Left hindlimb (tissue), 1 donor: ENCODE results near the gene CERKL.

Experiments
- DNase-seq: peaks from one replicate; pipeline ENCODE4 v3.0.0-alpha.2; 2018

CERKL gene

DNA sequence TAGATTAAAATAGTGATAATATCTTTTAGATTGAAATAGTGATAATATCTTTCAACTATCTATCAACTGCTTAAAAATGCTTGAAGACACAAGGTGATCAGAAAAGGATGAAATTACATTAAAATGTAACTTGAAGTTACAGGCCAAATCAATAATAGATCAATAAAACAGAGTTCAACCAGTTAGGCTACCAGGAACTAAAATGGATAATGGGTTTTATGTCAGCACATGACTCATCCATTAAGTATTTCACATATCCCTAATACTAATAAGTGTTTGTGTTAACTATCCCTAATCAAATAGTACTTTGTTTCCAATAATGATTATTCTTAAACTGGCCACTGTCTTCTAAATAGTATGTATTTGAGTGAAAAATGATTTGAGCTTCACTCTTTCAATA, 33.7 kb downstream of the CERKL start:
- DNase-seq = no peak

DNA sequence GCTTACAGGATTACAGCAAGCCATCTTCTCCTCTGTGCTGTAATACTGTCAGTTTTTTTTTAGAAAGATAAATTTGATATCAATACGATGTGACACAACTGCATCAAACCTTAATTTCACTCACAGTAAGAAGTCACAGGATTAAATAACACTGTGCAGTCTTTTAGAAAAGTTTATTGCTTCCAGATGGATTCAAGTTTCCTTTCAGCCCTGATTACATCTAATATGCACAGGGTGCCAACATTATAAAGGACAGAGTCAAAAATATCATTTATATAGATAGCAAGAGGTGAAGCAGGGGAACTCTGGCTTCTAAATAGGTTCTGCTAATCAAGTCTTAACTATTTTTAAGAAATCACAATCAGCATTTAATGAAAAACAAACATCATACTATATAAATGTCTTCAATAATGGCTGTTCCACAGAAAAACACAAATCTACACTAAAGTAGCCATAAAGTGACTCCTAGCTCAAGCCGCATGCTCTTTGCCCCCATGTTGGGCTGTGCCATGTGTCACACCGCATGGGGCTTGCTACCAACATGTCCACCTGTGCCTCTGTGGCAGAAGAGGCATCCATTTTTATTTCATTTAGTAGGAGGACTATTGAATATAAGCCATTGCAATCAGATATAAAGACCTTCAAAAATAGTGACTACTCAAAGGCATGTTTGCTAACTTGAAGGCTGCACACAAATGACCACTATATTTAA, 35.0 kb downstream of the CERKL start:
- DNase-seq = no peak

DNA sequence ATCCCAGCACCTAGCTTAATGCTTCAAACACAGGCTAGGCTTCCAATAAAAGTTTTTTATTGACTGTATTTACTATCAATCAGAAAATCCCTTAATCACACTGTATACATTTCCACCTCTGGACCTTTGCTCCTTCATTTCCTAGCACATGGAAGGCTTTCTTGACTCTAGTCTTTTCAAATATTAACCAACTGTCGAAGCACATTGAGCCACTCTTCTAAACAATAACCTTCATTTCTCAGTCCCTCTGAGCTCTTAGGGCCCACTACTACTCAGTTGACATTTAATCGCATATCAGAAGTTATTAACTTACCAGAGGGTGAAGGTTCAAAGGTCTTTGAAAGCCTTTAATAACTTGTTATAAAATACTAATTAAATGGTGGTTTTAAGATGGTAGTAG, 37.4 kb downstream of the CERKL start:
- no peak for DNase-seq

DNA sequence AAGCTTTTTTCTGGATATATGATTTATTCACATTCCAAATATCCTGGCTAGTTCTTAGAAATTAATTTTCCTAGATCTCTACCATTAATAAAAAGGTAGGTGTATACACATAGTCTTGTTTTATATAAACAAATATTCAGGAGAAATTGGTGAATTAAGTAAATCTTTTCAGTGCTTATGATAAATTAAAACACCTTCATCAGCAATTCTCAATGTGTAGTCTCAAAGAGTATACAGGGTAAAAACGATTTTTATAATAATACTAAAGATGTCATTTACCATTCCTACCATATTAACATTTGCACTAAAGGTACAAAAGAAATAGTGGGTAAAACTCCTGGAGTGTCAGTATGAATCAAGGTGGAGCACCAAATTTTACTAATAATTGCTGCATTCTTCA, 40.2 kb downstream of the CERKL start:
- no peak for DNase-seq

DNA sequence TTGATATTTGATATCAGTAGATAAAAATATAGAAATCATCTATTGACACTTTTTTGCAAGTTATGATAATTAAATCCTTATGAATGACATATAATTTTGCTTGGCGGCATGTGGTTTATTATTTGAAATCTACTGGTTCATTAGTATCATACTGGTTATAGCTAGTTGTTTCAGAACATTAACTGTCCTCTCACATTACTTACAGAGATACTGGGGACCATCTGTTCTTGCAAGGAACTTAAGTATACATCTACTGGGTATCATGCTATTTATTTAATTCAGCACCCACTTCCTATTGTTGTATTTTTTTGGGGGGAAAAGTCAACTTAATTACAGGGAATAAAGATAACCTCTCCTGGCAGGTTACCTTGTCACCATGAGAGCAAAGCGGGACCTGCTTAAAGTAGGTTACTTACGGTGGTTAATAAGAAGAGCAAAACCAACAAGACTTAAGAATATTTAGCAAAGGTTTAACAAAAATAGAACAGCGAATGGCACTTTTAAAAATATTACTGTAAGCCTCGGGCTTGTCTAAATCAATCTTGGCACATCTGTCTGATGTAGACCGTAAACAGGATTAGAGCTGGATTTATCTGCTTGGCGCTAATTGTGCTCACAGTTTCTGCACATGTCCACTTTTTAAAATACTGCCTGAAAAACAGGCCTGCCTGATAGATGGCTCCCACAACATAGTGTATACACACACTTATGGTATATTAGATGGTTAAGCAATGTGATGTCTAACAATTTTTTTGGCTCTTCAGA, 41.8 kb downstream of the CERKL start:
- no peak for DNase-seq

DNA sequence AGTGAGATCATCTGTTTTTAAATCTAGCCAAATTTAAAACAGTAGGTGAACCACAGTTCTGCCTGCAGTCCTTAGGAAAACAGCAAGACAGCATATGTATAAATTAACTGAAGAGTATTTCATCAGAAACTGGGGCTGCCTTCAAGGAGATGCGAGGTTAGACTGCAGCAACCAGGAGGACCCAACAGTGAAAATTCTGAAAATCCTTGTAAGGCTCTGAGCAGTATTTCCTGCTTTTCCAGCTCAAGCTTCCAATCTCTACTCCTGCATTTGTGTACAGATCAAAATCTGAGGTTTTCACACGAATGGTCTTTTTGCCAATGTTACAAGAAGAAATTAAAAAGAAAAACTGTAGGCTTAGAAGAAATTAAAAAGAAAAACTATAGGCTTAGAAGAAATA, 43.7 kb downstream of the CERKL start:
- no peak for DNase-seq

DNA sequence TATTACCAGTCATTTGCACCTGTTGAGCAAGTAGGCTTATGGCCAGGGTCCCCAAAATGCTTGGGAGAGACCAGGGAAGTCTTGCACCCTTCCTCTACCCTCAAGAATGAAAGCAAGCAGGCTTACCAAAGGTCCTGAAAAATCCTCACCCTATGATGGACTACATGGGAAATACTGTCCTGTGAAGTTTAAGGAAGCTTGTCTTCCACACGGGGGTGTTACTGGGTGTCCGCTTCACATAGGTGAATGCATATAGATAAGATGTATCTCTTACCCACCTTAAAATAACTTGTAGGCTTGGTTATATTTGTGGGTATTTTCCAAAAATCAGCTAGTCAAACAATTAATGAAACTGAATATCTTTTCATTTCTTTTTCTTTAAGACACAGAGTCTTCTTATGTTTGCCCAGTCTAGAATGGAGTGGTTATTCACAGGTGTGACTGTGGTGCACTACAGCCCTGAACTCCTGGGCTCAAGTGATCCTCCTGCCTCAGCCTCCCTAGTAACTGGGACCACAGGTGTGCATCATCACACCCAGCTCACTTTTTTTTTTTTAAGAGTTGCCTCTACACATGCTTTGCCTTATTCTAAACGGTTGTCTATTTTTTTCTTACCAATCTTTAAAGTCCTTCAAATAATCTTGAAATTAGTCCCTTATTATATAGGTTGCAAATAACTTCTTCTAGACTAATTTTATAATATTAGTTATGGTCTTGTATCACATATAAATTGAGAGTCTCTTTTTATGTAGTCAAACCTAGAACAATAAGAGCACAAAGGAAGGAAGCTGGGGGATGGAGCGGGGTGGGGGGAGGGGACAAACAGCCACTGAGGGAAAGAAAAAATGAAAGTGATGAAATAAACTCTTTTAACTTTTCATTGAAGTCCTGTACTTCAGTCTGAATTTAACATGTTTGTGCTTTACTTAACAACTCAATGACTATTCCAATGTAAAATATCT, 49.0 kb downstream of the CERKL start:
- DNase-seq = no peak

DNA sequence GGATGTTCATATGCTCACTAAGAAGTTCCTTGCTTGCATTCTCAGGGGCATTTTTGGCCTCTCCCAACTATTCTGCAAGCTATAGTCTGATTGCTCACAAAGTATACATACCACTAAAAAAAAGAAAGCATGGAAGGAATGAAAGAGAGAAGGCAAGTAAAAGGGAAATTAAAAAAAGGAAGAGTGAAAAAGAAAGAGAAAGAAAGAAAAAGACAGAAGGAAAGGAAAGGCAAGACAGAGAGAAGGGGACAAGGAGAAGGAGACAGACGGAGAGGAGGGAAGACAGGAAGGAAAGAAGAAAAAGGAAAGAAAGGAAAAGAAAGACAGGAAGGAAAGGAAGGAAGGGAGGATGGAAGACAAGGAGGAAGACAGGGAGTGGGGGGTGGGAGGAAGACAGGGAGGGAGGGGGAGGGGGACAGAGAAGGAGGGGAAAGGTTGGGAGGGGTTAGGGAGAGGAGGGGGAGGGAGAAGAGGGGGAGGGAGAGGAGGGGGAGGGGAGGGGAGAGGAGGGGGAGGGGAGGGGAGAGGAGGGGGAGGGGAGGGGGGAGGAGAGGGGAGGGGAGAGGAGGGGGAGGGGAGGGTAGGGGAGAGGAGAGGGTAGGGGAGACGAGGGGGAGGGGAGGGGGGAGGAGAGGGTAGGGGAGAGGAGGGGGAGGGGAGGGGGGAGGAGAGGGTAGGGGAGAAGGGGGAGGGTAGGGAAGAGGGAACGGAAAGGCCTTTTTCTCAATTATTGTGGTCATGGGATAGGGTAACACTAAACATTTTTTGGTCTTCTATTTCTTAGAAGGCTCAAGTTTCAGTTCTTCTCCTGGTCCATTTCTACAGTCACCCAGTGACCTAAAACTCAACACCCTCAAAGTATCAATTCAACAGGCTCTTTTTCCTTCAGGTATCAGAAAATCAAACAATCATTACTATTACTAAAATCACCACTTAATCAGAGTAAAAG, 50.7 kb downstream of the CERKL start:
- no peak for DNase-seq

DNA sequence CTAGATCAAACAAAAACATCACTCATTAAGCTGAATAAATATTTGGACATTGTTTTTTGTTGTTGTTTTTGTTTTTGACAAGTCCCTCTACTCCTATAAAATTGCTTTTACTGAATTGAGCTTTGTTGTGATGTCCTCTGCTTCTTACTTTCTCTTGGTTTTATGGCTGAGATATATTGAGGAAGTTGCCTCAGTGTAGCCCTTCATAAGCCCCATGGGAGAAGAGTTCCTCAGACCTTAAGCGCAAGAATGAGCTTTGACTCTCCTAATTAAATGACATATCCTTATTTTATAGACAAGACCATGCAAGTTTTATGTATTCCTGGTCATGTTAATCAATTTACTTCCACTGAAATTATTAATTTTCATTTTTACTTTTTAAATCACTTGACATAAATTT, 54.9 kb downstream of the CERKL start:
- DNase-seq = no peak

DNA sequence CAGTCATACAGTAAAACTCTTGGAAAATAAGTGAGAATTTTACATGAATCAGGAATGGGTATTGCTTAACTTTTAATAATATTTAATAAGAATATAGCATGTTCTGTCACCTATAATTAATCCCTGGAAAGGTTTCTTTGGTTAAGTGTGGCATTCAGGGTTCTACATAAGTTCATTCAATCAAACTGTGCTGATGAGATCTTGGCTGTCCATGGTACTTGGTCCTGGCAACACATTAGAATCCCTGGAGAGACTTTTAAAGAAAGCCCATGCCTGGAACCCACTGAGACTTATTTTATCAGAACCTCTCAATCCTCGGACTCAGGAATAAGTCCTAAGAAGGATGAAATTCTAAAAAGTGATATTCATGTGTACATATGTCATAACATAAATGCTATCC, 60.3 kb downstream of the CERKL start:
- DNase-seq = no peak

DNA sequence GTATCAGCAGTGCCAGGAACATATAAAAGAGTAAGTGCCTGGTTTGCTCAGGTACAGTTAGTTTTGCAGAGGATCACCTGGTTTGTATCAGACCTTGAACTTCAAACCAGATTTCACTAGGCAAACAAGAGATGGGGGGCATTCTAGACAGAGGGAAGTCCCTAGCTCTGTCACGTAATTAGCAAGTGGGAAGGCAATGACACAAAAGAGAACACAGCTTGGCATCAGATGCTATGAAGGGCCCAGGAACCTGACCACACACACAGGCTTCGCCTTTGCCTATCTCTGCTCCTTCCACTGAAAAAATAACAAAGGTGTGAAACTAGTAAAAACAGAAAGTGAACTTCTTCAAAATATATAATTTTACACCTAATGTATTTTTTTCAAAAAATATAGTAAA, 62.6 kb downstream of the CERKL start:
- DNase-seq = no peak

DNA sequence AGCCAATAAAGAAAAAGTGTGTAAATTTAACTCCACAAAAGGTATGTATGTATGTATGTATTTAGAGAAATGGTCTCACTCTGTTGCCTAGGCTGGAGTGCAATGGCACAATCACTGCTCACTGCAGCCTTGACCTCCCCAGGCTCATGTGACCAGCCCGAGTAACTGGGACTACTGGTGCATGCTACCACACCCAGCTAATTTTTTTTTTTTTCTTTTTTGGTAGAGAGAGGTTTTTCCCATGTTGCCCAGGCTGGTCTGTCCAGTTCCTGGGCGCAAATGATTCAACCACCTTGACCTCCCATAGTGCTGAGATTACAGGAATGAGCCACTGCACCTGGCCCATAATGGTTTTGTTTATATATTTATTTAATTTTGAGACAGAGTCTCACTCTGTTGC, 67.1 kb downstream of the CERKL start:
- no peak for DNase-seq

DNA sequence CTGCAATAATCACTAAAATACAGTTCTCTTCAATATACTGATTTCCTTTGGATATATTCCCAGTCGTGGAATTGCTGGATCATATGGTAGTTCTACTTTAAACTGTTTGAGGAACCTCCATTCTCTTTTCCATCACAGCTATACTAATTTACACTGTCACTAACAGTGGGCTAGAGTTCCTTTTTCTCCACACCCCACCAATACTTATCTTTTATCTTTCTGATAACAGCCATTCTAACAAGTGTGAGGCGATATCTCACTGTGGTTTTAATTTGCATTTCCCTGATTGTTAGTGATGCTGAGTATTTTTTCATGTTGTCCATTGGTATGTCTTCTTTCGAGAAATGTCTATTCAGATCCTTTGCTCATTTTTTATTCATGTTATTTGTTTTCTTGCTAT, 68.4 kb downstream of the CERKL start:
- no peak for DNase-seq

DNA sequence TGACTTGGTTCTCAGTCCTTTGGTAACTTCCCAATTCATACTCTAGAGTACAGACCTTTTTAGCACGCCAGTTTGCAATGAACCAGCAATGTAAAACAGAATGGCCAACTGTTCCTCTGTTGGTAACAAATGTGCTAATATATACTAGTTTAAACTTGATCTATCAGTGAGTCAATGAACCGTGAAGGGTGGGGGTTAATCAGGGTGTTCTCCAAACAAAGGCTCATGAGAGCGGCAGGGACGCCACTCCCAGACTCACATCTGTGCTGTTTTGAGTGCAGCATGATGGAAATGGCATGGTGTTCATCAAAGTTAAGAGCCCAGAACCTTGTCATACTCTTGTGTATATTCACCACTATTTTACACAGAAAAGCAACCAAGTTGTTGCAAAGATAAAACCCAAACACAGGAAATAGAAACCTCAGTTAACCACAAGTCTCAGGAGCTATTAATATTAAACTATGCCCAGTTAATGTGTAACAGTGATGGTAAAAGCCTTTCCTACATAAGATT, 70.3 kb downstream of the CERKL start:
- no peak for DNase-seq

DNA sequence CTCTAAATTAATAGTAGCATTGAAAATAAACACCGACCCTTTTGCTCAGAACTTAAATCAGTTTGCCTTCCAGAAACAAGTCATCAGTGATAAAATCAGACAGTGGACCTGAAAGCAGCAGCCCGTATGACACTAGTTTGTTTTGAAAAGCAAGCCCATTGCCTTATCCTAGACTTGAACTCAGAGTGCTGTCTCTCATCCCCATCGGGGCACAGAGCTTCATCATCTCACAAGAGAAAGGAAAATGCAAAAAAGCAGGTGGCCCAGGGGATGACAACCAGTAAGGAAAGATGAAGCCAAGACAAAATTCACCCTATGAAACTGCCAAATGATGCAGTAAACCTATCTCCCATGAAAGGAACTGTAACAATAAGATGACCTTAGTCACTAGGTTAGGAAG, 71.2 kb downstream of the CERKL start:
- DNase-seq = no peak

DNA sequence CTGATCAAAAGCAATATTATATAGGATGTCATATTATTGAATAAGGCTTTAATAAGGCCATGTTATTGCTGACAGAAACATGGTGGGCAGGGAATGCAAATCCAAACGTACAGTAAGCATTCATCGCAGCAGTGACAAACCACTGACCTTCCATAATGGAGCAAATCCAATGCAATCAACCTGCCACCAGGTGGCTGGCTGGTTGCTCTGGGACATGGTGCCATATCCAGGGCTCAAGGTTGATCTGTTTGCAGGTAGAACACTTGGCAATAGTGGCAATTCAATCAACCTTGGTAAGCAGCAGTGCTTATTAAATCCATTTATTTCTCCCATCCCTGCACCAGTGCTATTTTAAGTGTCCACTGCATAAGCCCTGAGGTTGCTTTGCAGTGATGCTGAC, 75.4 kb downstream of the CERKL start:
- no peak for DNase-seq

DNA sequence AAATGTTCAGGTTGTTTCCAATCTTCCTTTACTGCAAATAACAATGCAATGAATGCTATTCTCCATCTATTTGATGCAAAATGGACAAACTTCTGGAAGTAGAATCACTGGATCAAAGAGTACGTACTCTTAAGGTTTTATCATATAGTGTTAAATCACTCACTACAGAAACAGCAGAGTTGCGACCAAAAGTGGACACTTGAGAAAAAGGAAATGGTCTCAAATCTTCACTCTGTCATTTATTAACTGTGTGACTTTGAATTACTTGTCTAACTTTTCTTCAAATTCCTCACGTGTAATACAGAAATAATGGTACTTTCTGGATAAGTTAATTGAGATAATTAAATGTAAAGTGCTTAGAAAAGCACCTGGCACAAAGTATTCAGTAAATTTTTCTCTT, 78.1 kb downstream of the CERKL start:
- no peak for DNase-seq

DNA sequence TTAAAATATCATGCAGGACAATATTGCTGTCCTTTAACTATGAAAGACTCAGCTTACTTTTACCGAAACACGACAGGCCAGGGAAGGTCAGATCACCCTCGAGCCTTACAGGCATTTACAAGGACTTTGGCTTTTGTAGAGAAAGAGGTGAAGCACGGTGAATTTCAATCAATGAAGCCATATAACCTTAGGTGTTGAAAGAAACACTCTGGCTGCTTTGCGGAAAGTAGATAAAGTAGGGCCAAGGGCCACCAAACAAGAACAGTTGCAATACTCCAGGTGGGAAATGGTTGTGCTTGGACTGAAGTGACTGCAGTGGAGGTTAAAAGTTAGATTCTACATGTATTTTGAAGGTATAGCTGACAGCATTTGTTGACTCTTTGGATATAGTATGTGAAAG, 80.5 kb downstream of the CERKL start:
- DNase-seq = no peak

DNA sequence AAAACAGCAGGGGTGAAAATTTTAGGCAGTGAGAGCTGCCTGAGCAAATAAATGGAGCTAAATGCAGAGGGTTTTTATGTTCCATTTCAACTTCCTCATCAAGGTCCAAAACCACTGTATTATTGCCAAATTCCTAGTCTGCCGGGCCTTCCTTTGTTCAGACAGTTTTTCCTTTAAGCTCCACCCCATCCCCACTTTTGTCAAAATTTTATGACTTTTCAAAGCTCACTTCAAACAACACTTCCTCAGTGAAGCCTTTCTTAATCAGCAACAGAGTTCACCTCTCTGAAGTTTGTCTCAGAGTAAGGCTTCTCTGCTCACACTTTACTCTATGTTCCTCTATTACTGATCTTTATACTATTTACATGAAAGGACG, 81.3 kb downstream of the CERKL start:
- DNase-seq = no peak

DNA sequence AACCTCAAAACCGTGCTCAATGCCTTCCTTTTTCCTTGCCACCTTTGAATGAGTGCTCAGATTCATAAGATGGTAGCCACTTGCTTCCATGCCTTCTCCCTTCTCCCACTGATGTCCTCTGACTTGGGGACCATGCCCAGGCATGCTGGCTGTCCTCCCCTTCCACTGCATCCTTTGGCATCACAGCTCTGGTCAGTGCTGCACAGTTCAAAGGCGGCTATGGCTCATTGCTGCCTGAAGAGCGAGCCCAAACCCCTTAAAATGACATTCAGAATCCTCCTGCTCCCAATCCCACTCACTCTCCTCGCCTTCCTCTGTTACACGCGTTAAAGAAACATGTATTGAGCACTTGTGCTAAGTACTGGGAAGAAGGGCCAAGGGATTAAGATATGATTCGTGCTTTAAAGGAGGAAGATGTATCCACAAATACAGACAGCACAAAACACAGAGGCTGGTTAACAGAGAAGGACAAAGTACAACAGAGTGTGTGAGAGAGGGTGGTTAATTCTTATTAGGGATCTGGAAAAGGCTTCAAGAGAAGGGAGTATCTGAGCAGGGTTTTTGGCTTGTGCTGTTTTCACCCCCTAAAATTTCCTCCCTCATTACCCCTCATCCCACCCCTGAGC, 81.8 kb downstream of the CERKL start:
- no peak for DNase-seq

DNA sequence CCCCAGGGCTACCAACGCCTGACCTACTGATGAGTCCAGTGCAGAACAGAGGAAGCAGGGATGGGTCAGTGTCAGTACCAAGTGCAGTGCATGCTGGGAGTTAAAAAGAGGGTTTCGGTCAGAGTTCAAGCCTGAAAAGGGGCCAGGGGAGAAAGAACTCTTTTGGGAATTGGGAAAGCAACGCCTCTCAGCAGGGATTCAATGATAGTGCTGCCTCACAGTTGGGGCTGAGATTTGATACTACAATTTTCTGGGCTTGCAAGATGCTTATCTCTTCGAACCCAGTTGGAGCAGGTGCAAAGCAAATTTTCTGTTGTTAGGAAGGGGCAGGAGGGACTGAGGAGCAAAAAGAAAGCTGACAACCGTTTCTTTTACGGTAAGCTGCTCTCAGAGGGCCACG, 82.6 kb downstream of the CERKL start:
- DNase-seq = no peak
